IMR-90 (cell line): ENCODE data around the gene ZNF669. TPM values are rescaled to one million over a fixed set of nuclear protein-coding genes. Genes with fewer than 3 reads are reported as not detected.

Experiments used
- ATAC-seq: fragments of 200-7000 bp; cut with Tn5 transposase; 2 replicates; pipeline ENCODE4 v1.9.1; 2020; ENCODE audit warnings: low read depth, mild to moderate bottlenecking, moderate library complexity
- BruUV-seq: library from RNA; stranded (reverse); fragments of 400-500 nt; replicated peaks from 2 replicates; lab custom pipeline; 2021; lab: Mats Ljungman, UMichigan
- CTCF ChIA-PET: fragments of 300-600 bp; formaldehyde crosslinking; extraction: SDS; loops from one replicate; lab custom pipeline; 2021; ENCODE audit warnings: antibody characterized with exemption; lab: Yijun Ruan, JAX
- POLR2A ChIA-PET: fragments of 300-600 bp; sonication (Branson Sonifier 250); formaldehyde crosslinking; loops from one replicate; lab custom pipeline; 2022; ENCODE audit warnings: antibody characterized with exemption; ENCODE audit not compliant: unreplicated experiment; lab: Charles Lee
- DNase-seq: peaks from one replicate; pipeline ENCODE4 v3.0.0; 2013
- H2AFZ ChIP-seq: replicated peaks from 2 replicates; pipeline ENCODE3; 2013; ENCODE audit warnings: low read length, mild to moderate bottlenecking; ENCODE audit not compliant: poor library complexity
- H2AK5ac ChIP-seq: 2 replicates; pipeline ENCODE4 v1.6.1; 2013; ENCODE audit warnings: low read depth, low read length, inconsistent platforms
- H2AK9ac ChIP-seq: replicated peaks from 2 replicates; pipeline ENCODE3; 2013; ENCODE audit warnings: mild to moderate bottlenecking, low read depth, low read length, moderate library complexity; ENCODE audit not compliant: poor library complexity
- H2BK120ac ChIP-seq: 2 replicates; pipeline ENCODE4 v1.6.1; 2013; ENCODE audit warnings: low read depth, low read length, inconsistent platforms
- H2BK15ac ChIP-seq: 3 replicates; pipeline ENCODE4 v1.6.1; 2013; ENCODE audit warnings: low read depth, low read length, inconsistent platforms
- H2BK20ac ChIP-seq: 2 replicates; pipeline ENCODE4 v1.6.1; 2013; ENCODE audit warnings: low read depth, mild to moderate bottlenecking, inconsistent platforms, low read length, moderate library complexity
- H2BK5ac ChIP-seq: 2 replicates; pipeline ENCODE4 v1.6.1; 2013; ENCODE audit warnings: mild to moderate bottlenecking, low read depth, low read length, inconsistent platforms; ENCODE audit not compliant: poor library complexity, severe bottlenecking
- H3K14ac ChIP-seq: replicated peaks from 2 replicates; pipeline ENCODE4 v1.6.1; 2013; ENCODE audit warnings: low read depth, low read length, inconsistent platforms
- H3K18ac ChIP-seq: 2 replicates; pipeline ENCODE4 v1.6.1; 2013; ENCODE audit warnings: low read depth, low read length, control low read depth
- H3K23ac ChIP-seq: 2 replicates; pipeline ENCODE4 v1.6.1; 2013; ENCODE audit warnings: low read depth, low read length, inconsistent platforms
- H3K27ac ChIP-seq: 2 replicates; pipeline ENCODE4 v1.5.1; 2013; ENCODE audit warnings: mild to moderate bottlenecking, control low read depth, low read length; ENCODE audit not compliant: insufficient read depth
- H3K27me3 ChIP-seq: 2 replicates; pipeline ENCODE4 v1.6.1; 2013; ENCODE audit warnings: low read length; ENCODE audit not compliant: control insufficient read depth, insufficient read depth
- H3K36me3 ChIP-seq: 2 replicates; pipeline ENCODE4 v1.6.1; 2013; ENCODE audit warnings: low read length, mixed read lengths; ENCODE audit not compliant: control insufficient read depth, insufficient read depth
- H3K4ac ChIP-seq: 2 replicates; pipeline ENCODE4 v1.6.1; 2013; ENCODE audit warnings: low read depth, low read length, inconsistent platforms
- H3K4me1 ChIP-seq: 2 replicates; pipeline ENCODE4 v1.6.1; 2013; ENCODE audit warnings: low read length, mixed read lengths; ENCODE audit not compliant: control insufficient read depth, insufficient read depth
- H3K4me2 ChIP-seq: 2 replicates; pipeline ENCODE4 v1.6.1; 2013; ENCODE audit warnings: low read depth, mild to moderate bottlenecking, control low read depth, low read length, moderate library complexity
- H3K4me3 ChIP-seq: 2 replicates; pipeline ENCODE4 v1.5.1; 2013; ENCODE audit warnings: low read depth, mild to moderate bottlenecking, control low read depth, low read length, moderate library complexity; ENCODE audit not compliant: insufficient read depth
- H3K56ac ChIP-seq: 2 replicates; pipeline ENCODE4 v1.6.1; 2013; ENCODE audit warnings: low read length, inconsistent platforms; ENCODE audit not compliant: insufficient read depth; ENCODE audit errors: extremely low read depth
- H3K79me1 ChIP-seq, 2 experiments: 2 replicates each; pipeline ENCODE4 v1.6.1; 2013; ENCODE audit warnings: low read length in 2 of 2, inconsistent platforms in 1 of 2, low read depth in 1 of 2
- H3K9ac ChIP-seq: 2 replicates; pipeline ENCODE4 v1.6.1; 2013; ENCODE audit warnings: low read depth, low read length, control low read depth
- H3K9me1 ChIP-seq: 2 replicates; pipeline ENCODE4 v1.6.1; 2013; ENCODE audit warnings: low read length, inconsistent platforms; ENCODE audit not compliant: insufficient read depth
- H3K9me3 ChIP-seq: 2 replicates; pipeline ENCODE4 v1.6.1; 2013; ENCODE audit warnings: low read length; ENCODE audit not compliant: control insufficient read depth, insufficient read depth
- H4K20me1 ChIP-seq: 2 replicates; pipeline ENCODE4 v1.6.1; 2013; ENCODE audit warnings: low read length, inconsistent platforms; ENCODE audit not compliant: insufficient read depth
- H4K5ac ChIP-seq: 2 replicates; pipeline ENCODE4 v1.6.1; 2013; ENCODE audit warnings: mild to moderate bottlenecking, low read depth, low read length, control low read depth
- H4K8ac ChIP-seq, 2 experiments: 2 replicates each; pipeline ENCODE4 v1.6.1; 2013; ENCODE audit warnings: low read depth in 2 of 2, low read length in 2 of 2, control low read depth in 1 of 2, inconsistent platforms in 1 of 2
- H4K91ac ChIP-seq: 2 replicates; pipeline ENCODE4 v1.6.1; 2013; ENCODE audit warnings: low read depth, low read length, inconsistent platforms; ENCODE audit not compliant: insufficient read depth
- RFX5 ChIP-seq: IDR thresholded peaks from 2 replicates; pipeline ENCODE4 v1.8.0; 2012; ENCODE audit warnings: low read depth, mild to moderate bottlenecking, low read length, moderate library complexity
- WGBS, 2 experiments: methylation state at CpG; one replicate each; pipeline versions ENCODE4 v1.1.5 to v1.1.7; 2013; ENCODE audit warnings: missing lambda C conversion rate in 2 of 2; ENCODE audit not compliant: insufficient read length in 1 of 2; ENCODE audit errors: extremely low coverage in 2 of 2; 5-methylcytosine and 5-hydroxymethylcytosine counted together
- dilution Hi-C: fragments of 300-500 bp; cut with HindIII; formaldehyde crosslinking; loops from one replicate; pipeline ENCODE4 v1.14.3; 2018; ENCODE audit warnings: low sequenced_read_pairs; ENCODE audit not compliant: unreplicated experiment
- in situ Hi-C: fragments of 300-500 bp; cut with MboI; formaldehyde crosslinking; loops from 3 replicates; pipeline ENCODE4 v1.14.3; 2019; ENCODE audit warnings: low sequenced_read_pairs, inconsistent platforms, mixed read lengths
- intact Hi-C: fragments of 100-400 bp; cut with micrococcal nuclease; formaldehyde crosslinking; loops from 2 replicates; pipeline ENCODE4 v1.10.0; 2022
- polyA plus RNA-seq, 3 experiments: library from polyadenylated mRNA; depleted of rRNA; stranded (reverse); fragments of >200 nt; gene quantifications; 2 replicates each; pipeline ENCODE4 v1.2.3, GENCODE V29; 2012; ENCODE audit warnings: low replicate concordance in 1 of 3
- total RNA-seq: library from RNA; depleted of rRNA; stranded (reverse); fragments of >200 nt; gene quantifications from 2 replicates; pipeline ENCODE4 v1.2.3, GENCODE V29; 2012

The ZNF669 gene
- total and polyA plus RNA-seq, 2 of the 4 experiments (the other 2 are of a cell fraction), result 3.8 to 10.8 TPM

DNA sequence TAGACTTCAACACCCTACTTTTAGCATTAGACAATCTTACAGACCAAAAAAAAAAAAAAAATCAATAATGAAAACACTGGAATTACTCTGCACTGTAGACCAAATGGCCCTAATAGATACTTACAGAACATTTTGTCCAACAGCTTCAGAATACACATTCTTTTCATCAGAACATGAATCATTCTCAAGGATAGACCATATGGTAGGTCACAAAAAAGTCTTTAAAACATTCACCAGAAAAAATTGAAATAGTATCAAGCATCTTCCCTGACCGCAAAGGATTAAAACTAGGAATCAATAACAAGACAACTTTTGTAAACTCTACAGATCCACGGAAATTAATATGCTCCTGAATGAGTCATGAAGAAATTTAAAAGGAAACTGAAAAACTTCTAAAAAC, 48.1 kb downstream of the ZNF669 start:
- Histone ChIP-seq H3K27me3 (no peaks in the 10 kb centered on the region), H3K56ac (no peak overlapping the region), H3K9me1 (no peaks in the 10 kb centered on the region), H3K9me3 (peaks cover 30% of the 10 kb centered on the region), H2BK15ac (no peak overlapping the region), H2AK9ac (no peak overlapping the region), H2BK5ac (no peak overlapping the region), H3K23ac (no peak overlapping the region), H3K18ac (no peak overlapping the region), H3K9ac (no peak overlapping the region), H3K4me3 (no peak overlapping the region), H3K79me1 (peaks cover 0 to 20% of the 10 kb centered on the region in 2 experiments; a peak in 2 of 4 replicates), H4K20me1 (no peaks in the 10 kb centered on the region), H2AFZ (no peak overlapping the region), H3K4me1 (no peaks in the 10 kb centered on the region), H3K4ac (no peak overlapping the region), H4K5ac (no peak overlapping the region), H4K8ac (no peak overlapping the region), H4K91ac (no peak overlapping the region), H2BK20ac (no peak overlapping the region), H3K36me3 (no peaks in the 10 kb centered on the region), H3K4me2 (no peak overlapping the region), H3K14ac (no peak overlapping the region), H2BK120ac (no peak overlapping the region), H3K27ac (no peak overlapping the region), H2AK5ac (no peak overlapping the region)
- intact Hi-C loops (no loop called here), dilution Hi-C loops (no loop called here), in situ Hi-C loops (no loop called here)
- no TSS peak for BruUV-seq
- ChIA-PET CTCF (no interaction called here), POLR2A (no interaction called here)
- ATAC-seq (no peak), DNase-seq (no peak)
- no CpG with 5 or more reads among the region's 2 CpGs for WGBS, 2 experiments
- no peak for TF ChIP-seq RFX5
